CD14-positive monocyte (primary cell): ENCODE measurements around the gene SSTR3. TPM values are rescaled to one million over a fixed set of nuclear protein-coding genes. Genes with fewer than 3 reads are reported as not detected.

Experiments
- DNase-seq, 3 donors: peaks; one replicate each; pipeline ENCODE4 v3.0.0-alpha.2; 2011 to 2022
- H2AFZ ChIP-seq: 2 replicates; pipeline ENCODE4 v1.6.0; 2012; ENCODE audit warnings: mild to moderate bottlenecking, low read depth, low read length, inconsistent platforms; ENCODE audit not compliant: insufficient read depth, poor library complexity, severe bottlenecking
- H3K27ac ChIP-seq, 2 donors: 1 replicate in 1 of 2; 2 replicates in 1 of 2; pipeline ENCODE4 v1.5.1; 2012 to 2013; ENCODE audit warnings: low read length in 2 of 2, control low read depth in 1 of 2, inconsistent platforms in 1 of 2, low read depth in 1 of 2, mild to moderate bottlenecking in 1 of 2
- H3K27me3 ChIP-seq, 2 donors: one replicate each; pipeline versions ENCODE4 v1.6.0 to v1.6.1; 2011 to 2013; ENCODE audit warnings: low read length in 2 of 2; ENCODE audit not compliant: control insufficient read depth in 2 of 2, insufficient read depth in 2 of 2
- H3K36me3 ChIP-seq, 2 donors: replicated peaks in 1 of 2; 1 replicate in 1 of 2; 2 replicates in 1 of 2; pipeline versions ENCODE4 v1.5.1 to v1.6.1; 2012 to 2013; ENCODE audit warnings: low read length in 2 of 2, control low read depth in 1 of 2, inconsistent platforms in 1 of 2, mild to moderate bottlenecking in 1 of 2; ENCODE audit not compliant: insufficient read depth in 2 of 2, control insufficient read depth in 1 of 2
- H3K4me1 ChIP-seq, 2 donors: 1 replicate in 1 of 2; 2 replicates in 1 of 2; pipeline versions ENCODE4 v1.5.1 to v1.6.1; 2012 to 2013; ENCODE audit warnings: low read length in 2 of 2, control low read depth in 1 of 2, inconsistent platforms in 1 of 2, mild to moderate bottlenecking in 1 of 2, moderate library complexity in 1 of 2; ENCODE audit not compliant: insufficient read depth in 2 of 2, control insufficient read depth in 1 of 2
- H3K4me2 ChIP-seq: replicated peaks from 2 replicates; pipeline ENCODE3; 2012; ENCODE audit warnings: low read length, moderate library complexity, mild to moderate bottlenecking; ENCODE audit not compliant: poor library complexity, severe bottlenecking; ENCODE audit errors: extremely low read depth
- H3K4me3 ChIP-seq, 3 experiments: fragments of 200-600 bp in 1 of 3; sonication (generic) in 1 of 3; replicated peaks in 1 of 3; 1 replicate in 2 of 3; 2 replicates in 1 of 3; pipeline ENCODE4 v1.5.1; 2011 to 2013; ENCODE audit warnings: low read length in 3 of 3, mild to moderate bottlenecking in 3 of 3, control low read depth in 2 of 3, low read depth in 2 of 3, inconsistent platforms in 1 of 3, moderate library complexity in 1 of 3
- H3K79me2 ChIP-seq: 2 replicates; pipeline ENCODE4 v1.6.0; 2012; ENCODE audit warnings: mild to moderate bottlenecking, control low read depth, inconsistent platforms, low read length, moderate library complexity; ENCODE audit not compliant: insufficient read depth
- H3K9ac ChIP-seq: 2 replicates; pipeline ENCODE4 v1.6.0; 2017; ENCODE audit warnings: low read length, mild to moderate bottlenecking; ENCODE audit not compliant: insufficient read depth, poor library complexity, severe bottlenecking
- H3K9me3 ChIP-seq, 2 donors: replicated peaks in 1 of 2; 1 replicate in 1 of 2; 2 replicates in 1 of 2; pipeline versions ENCODE4 v1.5.1 to v1.6.1; 2012 to 2013; ENCODE audit warnings: low read length in 2 of 2, control low read depth in 1 of 2; ENCODE audit not compliant: control insufficient read depth in 1 of 2, insufficient read depth in 1 of 2
- H4K20me1 ChIP-seq: 2 replicates; pipeline ENCODE4 v1.6.0; 2012; ENCODE audit warnings: mild to moderate bottlenecking, low read length, control low read depth, moderate library complexity; ENCODE audit not compliant: insufficient read depth
- H3K27ac Mint-ChIP-seq, 7 donors: one replicate each; pipeline ENCODE4 v1.8.0; 2020; ENCODE audit warnings: mild to moderate bottlenecking in 7 of 7, mixed read lengths in 7 of 7, moderate library complexity in 6 of 7, inconsistent platforms in 2 of 7
- H3K27me3 Mint-ChIP-seq, 3 donors: one replicate each; pipeline ENCODE4 v1.8.0; 2021 to 2022; ENCODE audit warnings: low read depth in 3 of 3, mild to moderate bottlenecking in 3 of 3, mixed read lengths in 3 of 3, moderate library complexity in 3 of 3, inconsistent platforms in 1 of 3
- H3K36me3 Mint-ChIP-seq, 2 donors: one replicate each; pipeline ENCODE4 v1.8.0; 2020; ENCODE audit warnings: mixed read lengths in 2 of 2, inconsistent platforms in 1 of 2, mild to moderate bottlenecking in 1 of 2
- H3K4me1 Mint-ChIP-seq: one replicate; pipeline ENCODE4 v1.8.0; 2020; ENCODE audit warnings: mild to moderate bottlenecking, mixed read lengths
- H3K4me3 Mint-ChIP-seq, 2 donors: one replicate each; pipeline ENCODE4 v1.8.0; 2020; ENCODE audit warnings: mild to moderate bottlenecking in 2 of 2, mixed read lengths in 2 of 2, moderate library complexity in 1 of 2
- H3K9me3 Mint-ChIP-seq, 7 donors: one replicate each; pipeline ENCODE4 v1.8.0; 2020 to 2022; ENCODE audit warnings: mixed read lengths in 7 of 7, mild to moderate bottlenecking in 6 of 7, moderate library complexity in 6 of 7, inconsistent platforms in 2 of 7
- WGBS: methylation state at CpG from one replicate; pipeline ENCODE4 v1.1.5; 2013; ENCODE audit warnings: missing lambda C conversion rate; ENCODE audit not compliant: insufficient coverage; 5-methylcytosine and 5-hydroxymethylcytosine counted together
- intact Hi-C, 2 donors: fragments of 100-400 bp; cut with micrococcal nuclease; formaldehyde crosslinking; loops; one replicate each; pipeline versions ENCODE4 v1.15.0 to v1.15.1; 2023
- polyA plus RNA-seq, 3 donors: library from polyadenylated mRNA; depleted of rRNA in 1 of 3; unstranded in 2 of 3; stranded (reverse) in 1 of 3; fragments of 300-500 nt in 2 of 3; fragments of >200 nt in 1 of 3; fragmentation: Illumina TruSeq in 2 of 3; gene quantifications; 1 replicate in 2 of 3; 2 replicates in 1 of 3; pipeline ENCODE4 v1.2.3, GENCODE V29; 2012 to 2021
- TF ChIP-seq, protein P1 (sequence below): fragments of 200-600 bp; IDR thresholded peaks from one replicate; pipeline ENCODE4 v1.8.0; 2022; ENCODE audit warnings: antibody characterized with exemption, mild to moderate bottlenecking

Gene SSTR3
- polyA plus RNA-seq, 3 donors = 0.04 TPM; not detected in 2

DNA sequence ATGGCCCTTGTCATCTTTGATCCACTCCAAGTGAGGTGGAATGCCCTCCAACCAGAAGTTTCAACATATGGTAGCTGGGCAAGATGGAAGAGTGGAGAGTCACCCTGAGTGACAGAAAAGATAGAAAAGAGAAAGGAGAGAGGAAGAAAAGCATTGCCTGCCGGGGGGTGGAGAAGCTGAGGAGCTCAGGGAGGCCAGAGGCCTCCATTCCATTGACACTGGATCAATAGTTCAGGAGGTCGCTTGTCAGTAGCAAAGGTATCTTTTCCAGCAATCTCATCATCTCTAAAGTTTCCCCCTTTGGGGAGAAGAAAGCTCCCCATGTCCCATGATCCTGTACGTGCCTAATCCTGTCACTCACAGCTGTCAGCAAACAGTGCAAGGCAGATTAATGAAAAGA lies 17.5 kb downstream of the SSTR3 start:
- peaks cover 12 to 18% of the 10 kb centered on the region in 2 donors for H3K4me1 ChIP-seq
- no peak overlapping the region for H3K4me3 Mint-ChIP-seq
- no peaks in the 10 kb centered on the region for H3K27me3 ChIP-seq
- H2AFZ ChIP-seq = no peak overlapping the region
- H3K36me3 Mint-ChIP-seq = no peaks in the 10 kb centered on the region
- no peak for DNase-seq
- no peaks in the 10 kb centered on the region for H3K9me3 ChIP-seq
- no peak overlapping the region for H3K4me3 ChIP-seq
- H3K9ac ChIP-seq = no peak overlapping the region
- TF ChIP-seq, protein P1, sequence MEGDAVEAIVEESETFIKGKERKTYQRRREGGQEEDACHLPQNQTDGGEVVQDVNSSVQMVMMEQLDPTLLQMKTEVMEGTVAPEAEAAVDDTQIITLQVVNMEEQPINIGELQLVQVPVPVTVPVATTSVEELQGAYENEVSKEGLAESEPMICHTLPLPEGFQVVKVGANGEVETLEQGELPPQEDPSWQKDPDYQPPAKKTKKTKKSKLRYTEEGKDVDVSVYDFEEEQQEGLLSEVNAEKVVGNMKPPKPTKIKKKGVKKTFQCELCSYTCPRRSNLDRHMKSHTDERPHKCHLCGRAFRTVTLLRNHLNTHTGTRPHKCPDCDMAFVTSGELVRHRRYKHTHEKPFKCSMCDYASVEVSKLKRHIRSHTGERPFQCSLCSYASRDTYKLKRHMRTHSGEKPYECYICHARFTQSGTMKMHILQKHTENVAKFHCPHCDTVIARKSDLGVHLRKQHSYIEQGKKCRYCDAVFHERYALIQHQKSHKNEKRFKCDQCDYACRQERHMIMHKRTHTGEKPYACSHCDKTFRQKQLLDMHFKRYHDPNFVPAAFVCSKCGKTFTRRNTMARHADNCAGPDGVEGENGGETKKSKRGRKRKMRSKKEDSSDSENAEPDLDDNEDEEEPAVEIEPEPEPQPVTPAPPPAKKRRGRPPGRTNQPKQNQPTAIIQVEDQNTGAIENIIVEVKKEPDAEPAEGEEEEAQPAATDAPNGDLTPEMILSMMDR = no peak
- H3K27ac Mint-ChIP-seq = peak overlapping the region in 2 of 7 donors; percentile 29 to 31
- intact Hi-C loops = loop anchor here (5.0 kb wide), 1 partner anchor 117 kb away; no protein-coding TSS in a partner anchor
- no peaks in the 10 kb centered on the region for H3K9me3 Mint-ChIP-seq
- peaks cover 0 to 4% (median 1%) of the 10 kb centered on the region in 3 donors for H3K27me3 Mint-ChIP-seq
- H3K79me2 ChIP-seq = no peaks in the 10 kb centered on the region
- no peaks in the 10 kb centered on the region for H3K36me3 ChIP-seq
- no peak overlapping the region for H3K27ac ChIP-seq
- peaks cover 6% of the 10 kb centered on the region for H4K20me1 ChIP-seq
- no peak overlapping the region for H3K4me2 ChIP-seq
- WGBS = 83% methylated on average over 1 of the region's 3 CpGs
- peaks cover 10% of the 10 kb centered on the region for H3K4me1 Mint-ChIP-seq

GRCh38 chr22:37193629-37194191 lies 18.6 kb downstream of the SSTR3 start:
- Mint-ChIP-seq H3K27ac (no peak overlapping the region), H3K4me1 (peaks cover 9% of the 10 kb centered on the region), H3K27me3 (peaks cover 0 to 4% (median 1%) of the 10 kb centered on the region in 3 donors), H3K36me3 (no peaks in the 10 kb centered on the region), H3K4me3 (no peak overlapping the region), H3K9me3 (no peaks in the 10 kb centered on the region)
- Histone ChIP-seq H3K79me2 (no peaks in the 10 kb centered on the region), H3K36me3 (no peaks in the 10 kb centered on the region), H3K9me3 (no peaks in the 10 kb centered on the region), H3K27ac (no peak overlapping the region), H3K27me3 (no peaks in the 10 kb centered on the region), H3K9ac (no peak overlapping the region), H3K4me3 (no peak overlapping the region), H3K4me2 (no peak overlapping the region), H3K4me1 (peaks cover 4 to 8% of the 10 kb centered on the region in 2 donors), H4K20me1 (peaks cover 6% of the 10 kb centered on the region), H2AFZ (no peak overlapping the region)
- DNase-seq = no peak
- intact Hi-C loops = no loop called here
- TF ChIP-seq, protein P1 = no peak
- WGBS = 45% methylated on average over 6 of the region's 10 CpGs
